ENCODE data around the gene SLC25A23.
A peak's percentile ranks its signal among the peaks of the same experiment; 100 is the strongest.
"Not testable (repeated sequence)": the region's sequence is repeated elsewhere in the genome, so short reads cannot be mapped to it uniquely, and the experiment has no call there.

The SLC25A23 gene

GRCh38 chr19:6402058-6402457, 57.5 kb downstream of the SLC25A23 start:
- in situ Hi-C loops (cut with MboI; ENCODE audit: low sequenced_read_pairs): no loop called here
- H3K9me3 ChIP-seq: no peaks in the 10 kb centered on the region
- no peak for DNase-seq (ENCODE audit: low spot score in 2 of 2)
- H3K4me1 ChIP-seq: no peaks in the 10 kb centered on the region
- no peaks in the 10 kb centered on the region for H3K36me3 ChIP-seq (replicated peaks)
- H3K27me3 ChIP-seq (ENCODE audit: low read depth): no peaks in the 10 kb centered on the region
- no peak overlapping the region for H3K4me3 ChIP-seq

- H3K27me3 ChIP-seq (ENCODE audit: low read depth); H3K4me3 ChIP-seq; DNase-seq (ENCODE audit: low spot score in 2 of 2); H3K4me1 ChIP-seq; H3K9me3 ChIP-seq; in situ Hi-C loops (cut with MboI; ENCODE audit: low sequenced_read_pairs); H3K36me3 ChIP-seq (replicated peaks): not testable (repeated sequence)
These were observed 59.3 kb downstream of the SLC25A23 start for GRCh38 chr19:6400062-6400944.

GRCh38 chr19:6396305-6396704, 63.3 kb downstream of the SLC25A23 start:
- H3K36me3 ChIP-seq (replicated peaks): 0 out of 2 replicates have a peak, but pooled peaks cover 3% of the 10 kb centered on the region
- H3K4me3 ChIP-seq: no peak overlapping the region
- in situ Hi-C loops (cut with MboI; ENCODE audit: low sequenced_read_pairs): no loop called here
- H3K27me3 ChIP-seq (ENCODE audit: low read depth): no peaks in the 10 kb centered on the region
- peaks cover 10% of the 10 kb centered on the region for H3K4me1 ChIP-seq
- DNase-seq (ENCODE audit: low spot score in 2 of 2): no peak
- no peaks in the 10 kb centered on the region for H3K9me3 ChIP-seq

DNA sequence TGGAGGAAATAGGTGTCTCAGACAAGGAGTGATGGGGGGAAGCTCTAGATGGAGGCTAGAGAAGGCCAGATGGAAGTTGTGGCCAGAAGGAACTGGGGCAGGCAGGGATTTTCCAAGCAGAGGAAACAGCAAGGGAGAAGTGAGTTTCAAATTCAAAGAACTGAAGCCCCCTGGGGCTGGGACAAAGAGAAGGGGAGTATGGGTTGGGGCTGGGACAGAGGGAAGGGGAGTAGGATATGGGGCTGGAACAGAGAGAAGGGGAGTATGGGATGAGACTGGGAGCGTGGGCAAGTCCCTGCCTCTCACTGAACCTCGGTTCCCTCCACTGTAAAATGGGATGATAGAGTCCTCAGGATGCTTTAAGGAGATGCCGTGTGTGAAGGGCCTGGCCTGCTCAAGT, 64.8 kb downstream of the SLC25A23 start:
- H3K27me3 ChIP-seq (ENCODE audit: low read depth): no peaks in the 10 kb centered on the region
- DNase-seq (ENCODE audit: low spot score in 2 of 2): no peak
- peaks cover 10% of the 10 kb centered on the region for H3K4me1 ChIP-seq
- in situ Hi-C loops (cut with MboI; ENCODE audit: low sequenced_read_pairs): no loop called here
- H3K4me3 ChIP-seq: no peak overlapping the region
- no peaks in the 10 kb centered on the region for H3K9me3 ChIP-seq
- peaks cover 12% of the 10 kb centered on the region for H3K36me3 ChIP-seq (replicated peaks)

DNA sequence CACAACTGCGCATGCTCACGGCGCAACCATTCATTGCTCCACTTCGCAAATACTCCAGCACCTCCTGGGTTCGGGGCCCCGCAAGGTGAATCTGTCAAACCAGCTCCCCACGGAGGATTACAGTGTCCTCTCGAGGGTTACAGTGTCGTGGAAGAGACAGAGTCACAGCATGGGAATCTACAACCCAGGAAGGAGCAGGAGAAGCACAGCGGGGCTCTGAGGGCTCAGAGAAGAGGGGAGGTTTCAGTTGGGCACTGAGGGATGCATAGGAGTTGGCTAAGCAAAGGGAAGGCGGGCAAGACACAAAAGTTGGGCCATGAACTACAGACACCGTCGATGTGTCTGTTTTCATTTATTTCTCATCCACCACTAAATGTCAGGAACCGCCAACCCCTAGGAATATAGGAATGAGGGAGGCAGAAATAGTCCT, 65.6 kb downstream of the SLC25A23 start:
- Histone ChIP-seq H3K4me3 (peak overlapping the region; percentile 91), H3K9me3 (no peaks in the 10 kb centered on the region), H3K36me3 (replicated peaks) (peaks cover 20% of the 10 kb centered on the region), H3K27me3 (ENCODE audit: low read depth) (no peaks in the 10 kb centered on the region), H3K4me1 (peaks cover 10% of the 10 kb centered on the region)
- in situ Hi-C loops (cut with MboI; ENCODE audit: low sequenced_read_pairs): no loop called here
- DNase-seq (ENCODE audit: low spot score in 2 of 2): no peak

DNA sequence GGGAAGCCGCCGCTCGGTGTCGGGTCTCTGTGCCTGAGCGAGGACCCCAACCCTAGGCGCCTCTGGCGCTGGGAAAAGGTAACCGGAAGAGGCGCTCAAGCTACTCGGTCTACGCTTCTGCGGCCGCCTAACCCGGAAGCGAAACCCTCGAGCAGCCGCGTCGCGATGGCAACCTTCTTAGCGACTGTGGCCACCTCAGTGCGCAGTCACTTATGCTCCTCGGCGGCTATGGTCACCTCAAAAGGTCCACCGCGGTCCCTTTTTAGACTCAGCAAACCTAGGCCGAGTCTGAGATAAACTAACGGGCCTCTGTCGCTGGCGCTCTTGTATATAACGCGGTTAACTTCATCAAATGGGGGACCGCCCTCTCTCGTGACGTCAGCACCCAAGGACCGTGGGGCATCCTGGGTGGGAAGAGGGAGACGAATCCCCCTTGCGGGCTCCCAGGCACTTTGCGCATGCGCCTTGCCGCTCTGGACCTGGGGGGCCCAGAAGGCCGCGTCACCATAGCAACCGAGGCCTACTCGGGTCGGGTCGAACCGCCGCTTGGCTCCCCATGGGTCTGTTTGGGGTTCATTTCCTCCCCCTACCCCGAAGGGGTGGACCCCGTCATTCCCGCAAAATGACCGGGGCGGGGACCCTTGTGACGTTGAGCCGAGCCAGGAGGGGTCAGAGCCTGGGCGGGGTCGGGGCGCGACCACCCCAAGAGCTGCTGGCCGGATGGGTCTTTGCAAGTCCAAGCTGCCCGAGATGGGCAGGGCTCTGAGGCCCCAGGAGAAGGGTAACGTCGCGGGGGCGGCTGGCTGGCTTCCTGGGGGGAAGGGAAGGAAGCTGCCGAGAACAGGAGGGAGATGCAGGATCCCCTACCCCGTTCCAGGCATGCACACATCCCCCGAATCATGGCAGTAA, 66.3 kb downstream of the SLC25A23 start, which contains the start of gene GTF2F1:
GTF2F1 (minus strand) TSS at position 91 of the 909 bp plus-strand sequence. CDS start 169 bp downstream, outside the sequence.
- H3K27me3 ChIP-seq (ENCODE audit: low read depth): no peaks in the 10 kb centered on the region
- peak; percentile 92 to 96 for DNase-seq (ENCODE audit: low spot score in 2 of 2)
- H3K9me3 ChIP-seq: no peaks in the 10 kb centered on the region
- peak within 1 kb of the TSS; percentile 91 for H3K4me3 ChIP-seq
- H3K36me3 ChIP-seq (replicated peaks): peaks cover 27% of the 10 kb centered on the region
- peaks cover 10% of the 10 kb centered on the region for H3K4me1 ChIP-seq
- in situ Hi-C loops (cut with MboI; ENCODE audit: low sequenced_read_pairs): no loop called here

DNA sequence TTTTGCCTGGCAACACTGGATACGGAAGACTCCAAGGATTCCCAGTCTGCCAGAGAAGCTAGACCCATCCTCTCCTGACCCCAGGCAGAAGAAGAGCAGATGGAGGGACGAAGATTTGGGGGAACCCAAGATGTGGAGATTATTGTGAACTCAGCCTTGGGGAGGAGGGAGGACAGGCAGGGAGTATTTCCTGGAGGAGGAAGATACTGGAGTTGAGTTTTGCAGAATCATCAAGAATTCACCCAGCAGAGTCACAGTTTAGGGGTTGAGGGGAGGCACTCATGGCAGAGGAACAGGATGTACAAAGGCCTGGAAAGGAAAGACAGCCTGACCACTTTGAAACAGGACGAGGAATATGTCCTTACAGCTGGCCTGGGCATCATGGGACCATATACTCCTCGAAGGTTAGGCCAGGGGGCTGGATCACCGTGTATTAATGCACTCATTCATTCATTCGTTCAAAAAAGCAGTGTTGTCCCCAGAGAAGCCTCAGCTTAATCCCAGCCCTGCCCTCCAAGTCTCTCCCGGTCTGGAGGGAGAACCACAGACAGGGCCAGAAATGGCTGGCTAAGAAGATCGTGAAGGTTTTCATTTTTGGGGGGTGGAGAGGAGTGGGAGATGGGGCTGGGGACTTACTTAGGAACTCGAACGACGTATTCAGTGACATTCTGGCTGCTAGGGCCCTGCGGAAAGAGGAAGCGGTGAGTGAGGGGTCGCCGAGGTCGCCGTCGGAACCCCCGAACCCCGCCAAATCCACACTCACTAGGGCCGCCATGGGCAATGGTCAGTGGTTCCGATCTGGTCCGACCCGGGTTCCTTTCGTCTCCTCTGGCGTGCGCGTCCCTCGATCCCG, 67.1 kb downstream of the SLC25A23 start:
- peak overlapping the region; percentile 91 for H3K4me3 ChIP-seq
- no peaks in the 10 kb centered on the region for H3K27me3 ChIP-seq (ENCODE audit: low read depth)
- in situ Hi-C loops (cut with MboI; ENCODE audit: low sequenced_read_pairs): no loop called here
- no peak for DNase-seq (ENCODE audit: low spot score in 2 of 2)
- peaks cover 10% of the 10 kb centered on the region for H3K4me1 ChIP-seq
- no peaks in the 10 kb centered on the region for H3K9me3 ChIP-seq
- H3K36me3 ChIP-seq (replicated peaks): peaks cover 36% of the 10 kb centered on the region

Data from HAP-1 (cell line).